Nephron (organoid): ENCODE measurements around the gene CTNNA3.

Source experiments
- H3K27ac Mint-ChIP-seq, 3 experiments: 2 replicates each; pipeline ENCODE4 v1.8.0; 2020; ENCODE audit warnings: mixed read lengths in 3 of 3, mild to moderate bottlenecking in 2 of 3, moderate library complexity in 1 of 3
- H3K27me3 Mint-ChIP-seq: 2 replicates; pipeline ENCODE4 v1.8.0; 2021; ENCODE audit warnings: low read depth, mild to moderate bottlenecking, moderate library complexity, mixed read lengths
- H3K36me3 Mint-ChIP-seq: 2 replicates; pipeline ENCODE4 v1.8.0; 2020; ENCODE audit warnings: low read depth, mixed read lengths
- H3K4me1 Mint-ChIP-seq: 2 replicates; pipeline ENCODE4 v1.8.0; 2020; ENCODE audit warnings: mixed read lengths
- H3K4me3 Mint-ChIP-seq, 3 experiments: 2 replicates each; pipeline ENCODE4 v1.8.0; 2020; ENCODE audit warnings: mild to moderate bottlenecking in 3 of 3, mixed read lengths in 3 of 3, moderate library complexity in 2 of 3
- H3K9me3 Mint-ChIP-seq: 2 replicates; pipeline ENCODE4 v1.8.0; 2020; ENCODE audit warnings: mixed read lengths
- TF ChIP-seq, protein P1 (sequence below), 3 experiments: fragments of 200-600 bp; sonication (generic); IDR thresholded peaks; one replicate each; pipeline ENCODE4 v1.5.0; 2021; ENCODE audit warnings: antibody characterized with exemption in 3 of 3; ENCODE audit not compliant: unreplicated experiment in 3 of 3

The CTNNA3 gene

DNA sequence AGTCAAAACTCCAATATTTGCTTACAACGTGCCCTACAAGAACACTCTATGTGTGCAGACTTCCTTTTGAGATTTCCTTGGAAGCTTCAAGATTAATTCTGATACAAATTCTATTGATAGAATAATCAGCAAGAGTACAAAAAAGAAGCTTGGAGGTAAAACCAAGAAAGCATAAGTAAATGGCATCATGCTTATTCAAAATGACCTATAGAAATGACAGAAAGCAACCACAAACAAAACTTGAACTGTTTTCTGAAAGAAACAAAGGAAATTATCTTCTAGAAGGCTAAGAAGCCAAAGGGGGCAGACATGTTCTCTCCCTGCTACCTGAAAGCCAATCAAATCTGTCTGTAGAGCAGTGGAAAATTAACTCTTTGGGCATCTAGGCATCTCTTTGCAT, 73.0 kb downstream of the CTNNA3 start:
- H3K36me3 Mint-ChIP-seq: no peaks in the 10 kb centered on the region
- TF ChIP-seq, protein P1, sequence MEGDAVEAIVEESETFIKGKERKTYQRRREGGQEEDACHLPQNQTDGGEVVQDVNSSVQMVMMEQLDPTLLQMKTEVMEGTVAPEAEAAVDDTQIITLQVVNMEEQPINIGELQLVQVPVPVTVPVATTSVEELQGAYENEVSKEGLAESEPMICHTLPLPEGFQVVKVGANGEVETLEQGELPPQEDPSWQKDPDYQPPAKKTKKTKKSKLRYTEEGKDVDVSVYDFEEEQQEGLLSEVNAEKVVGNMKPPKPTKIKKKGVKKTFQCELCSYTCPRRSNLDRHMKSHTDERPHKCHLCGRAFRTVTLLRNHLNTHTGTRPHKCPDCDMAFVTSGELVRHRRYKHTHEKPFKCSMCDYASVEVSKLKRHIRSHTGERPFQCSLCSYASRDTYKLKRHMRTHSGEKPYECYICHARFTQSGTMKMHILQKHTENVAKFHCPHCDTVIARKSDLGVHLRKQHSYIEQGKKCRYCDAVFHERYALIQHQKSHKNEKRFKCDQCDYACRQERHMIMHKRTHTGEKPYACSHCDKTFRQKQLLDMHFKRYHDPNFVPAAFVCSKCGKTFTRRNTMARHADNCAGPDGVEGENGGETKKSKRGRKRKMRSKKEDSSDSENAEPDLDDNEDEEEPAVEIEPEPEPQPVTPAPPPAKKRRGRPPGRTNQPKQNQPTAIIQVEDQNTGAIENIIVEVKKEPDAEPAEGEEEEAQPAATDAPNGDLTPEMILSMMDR (IDR thresholded peaks at IDR 0.05; ENCODE audit: unreplicated experiment in 3 of 3): no peak
- H3K27ac Mint-ChIP-seq: no peak overlapping the region
- H3K27me3 Mint-ChIP-seq: peaks cover 10% of the 10 kb centered on the region
- no peak overlapping the region for H3K4me3 Mint-ChIP-seq
- peaks cover 2% of the 10 kb centered on the region for H3K9me3 Mint-ChIP-seq
- H3K4me1 Mint-ChIP-seq: peaks cover 10% of the 10 kb centered on the region

DNA sequence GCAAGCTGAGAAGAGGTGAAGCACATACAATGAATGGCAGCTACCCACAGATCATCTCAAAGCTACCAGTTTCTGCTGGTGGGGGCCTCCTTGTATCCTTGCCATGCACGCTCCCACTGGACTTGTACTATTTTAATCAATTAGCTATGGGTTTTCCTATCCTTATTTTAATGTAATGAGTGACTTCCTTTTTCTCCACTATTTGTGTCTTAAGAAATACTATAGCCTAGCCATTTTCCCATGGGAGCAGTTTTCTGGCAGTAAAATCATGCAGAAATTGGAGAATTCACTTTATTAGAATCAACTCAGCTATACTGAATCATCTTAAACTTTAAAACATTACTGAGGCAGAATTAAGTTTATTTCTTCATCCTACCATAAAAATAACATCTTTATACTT, 73.5 kb downstream of the CTNNA3 start:
- peaks cover 2% of the 10 kb centered on the region for H3K9me3 Mint-ChIP-seq
- peaks cover 10% of the 10 kb centered on the region for H3K4me1 Mint-ChIP-seq
- H3K36me3 Mint-ChIP-seq: no peaks in the 10 kb centered on the region
- no peak overlapping the region for H3K4me3 Mint-ChIP-seq
- no peak overlapping the region for H3K27ac Mint-ChIP-seq
- TF ChIP-seq, protein P1 (IDR thresholded peaks at IDR 0.05; ENCODE audit: unreplicated experiment in 3 of 3): no peak
- peaks cover 10% of the 10 kb centered on the region for H3K27me3 Mint-ChIP-seq

DNA sequence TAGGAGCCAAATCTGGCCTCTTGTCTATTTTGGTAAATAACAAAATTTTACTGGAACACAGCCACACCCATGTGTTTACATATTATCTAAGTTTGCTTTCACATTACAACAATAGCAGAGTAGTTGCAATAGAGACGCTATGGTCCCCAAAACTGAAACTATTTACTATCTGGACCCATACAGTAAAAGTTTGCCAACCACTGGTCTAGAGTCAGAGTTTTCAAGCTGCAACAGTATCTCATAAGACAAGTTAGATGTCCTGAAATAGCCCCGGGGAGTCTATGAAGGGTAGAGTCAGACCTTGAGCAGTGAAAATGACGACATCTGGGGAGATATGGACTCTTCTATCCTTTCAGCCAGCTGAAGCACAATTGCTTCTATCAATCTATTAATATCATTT, 74.2 kb downstream of the CTNNA3 start:
- Mint-ChIP-seq H3K36me3 (no peaks in the 10 kb centered on the region), H3K27ac (no peak overlapping the region), H3K4me1 (peaks cover 10% of the 10 kb centered on the region), H3K27me3 (peaks cover 10% of the 10 kb centered on the region), H3K4me3 (no peak overlapping the region), H3K9me3 (no peaks in the 10 kb centered on the region)
- TF ChIP-seq, protein P1 (IDR thresholded peaks at IDR 0.05; ENCODE audit: unreplicated experiment in 3 of 3): no peak

DNA sequence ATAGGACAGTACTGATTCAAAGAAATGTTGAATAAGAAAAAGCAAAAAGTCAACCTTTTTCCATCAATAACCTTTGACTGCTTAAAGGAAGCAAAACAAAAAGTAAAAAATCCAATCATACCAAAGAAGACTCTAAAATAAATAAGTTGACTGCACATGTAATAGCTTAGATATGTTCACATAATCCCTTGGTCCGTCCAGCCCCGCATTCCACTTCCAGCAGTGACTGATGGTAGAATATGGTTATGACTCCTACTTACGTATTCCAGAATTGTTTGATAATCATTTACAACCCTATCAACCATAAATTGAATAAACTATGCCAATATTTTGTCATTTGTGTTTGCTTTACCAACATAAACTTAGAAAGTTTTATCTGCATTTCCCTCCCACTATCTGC, 77.9 kb downstream of the CTNNA3 start:
- H3K4me3 Mint-ChIP-seq: no peak overlapping the region
- TF ChIP-seq, protein P1 (IDR thresholded peaks at IDR 0.05; ENCODE audit: unreplicated experiment in 3 of 3): no peak
- H3K27ac Mint-ChIP-seq: no peak overlapping the region
- H3K36me3 Mint-ChIP-seq: no peaks in the 10 kb centered on the region
- H3K9me3 Mint-ChIP-seq: no peaks in the 10 kb centered on the region
- H3K27me3 Mint-ChIP-seq: peaks cover 5% of the 10 kb centered on the region
- peaks cover 10% of the 10 kb centered on the region for H3K4me1 Mint-ChIP-seq

DNA sequence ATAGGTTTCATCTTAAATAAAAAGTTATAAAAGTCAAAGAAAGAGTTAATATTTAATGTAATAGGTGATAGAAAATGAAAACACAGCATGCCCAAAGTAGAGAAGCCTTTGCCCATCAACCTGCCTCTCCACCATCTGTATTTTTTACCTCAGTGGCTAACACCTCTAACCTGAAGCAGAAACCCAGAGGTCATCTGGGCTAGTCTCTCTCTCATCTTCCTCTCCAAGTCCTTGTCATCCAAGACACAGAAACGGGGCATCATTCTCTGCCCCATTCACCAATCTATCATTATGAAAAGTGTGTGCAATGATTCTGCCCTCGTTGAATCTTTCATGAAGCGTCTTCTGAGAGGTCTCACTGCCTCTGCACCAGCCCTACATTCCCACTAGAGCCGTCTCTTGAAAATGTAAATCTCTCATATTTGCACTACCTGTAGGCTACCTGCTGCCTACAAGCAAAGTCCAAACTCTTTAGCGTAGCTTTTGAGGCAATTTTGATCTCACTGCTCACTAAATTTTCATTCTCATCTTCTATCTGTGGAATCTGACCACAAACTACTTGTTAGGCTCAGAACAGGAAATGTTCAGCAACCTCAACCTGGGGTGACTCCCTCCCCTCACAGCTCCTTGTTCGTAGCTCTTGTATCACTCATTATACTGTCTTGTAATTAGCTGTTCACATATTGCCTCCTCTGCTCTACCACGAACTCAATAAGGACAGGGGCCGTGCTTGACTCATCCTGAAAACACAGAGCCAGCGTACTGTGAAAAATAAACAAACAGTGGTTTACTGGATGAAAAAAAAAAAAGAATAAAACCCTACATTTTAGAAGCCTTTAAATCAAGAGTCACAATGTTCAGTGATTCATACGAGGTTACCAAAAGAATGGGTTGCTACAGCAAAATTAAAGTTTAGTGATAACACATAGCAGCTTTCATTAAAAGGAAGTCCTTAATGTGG, 83.1 kb downstream of the CTNNA3 start:
- H3K36me3 Mint-ChIP-seq: no peaks in the 10 kb centered on the region
- TF ChIP-seq, protein P1 (IDR thresholded peaks at IDR 0.05; ENCODE audit: unreplicated experiment in 3 of 3): no peak
- peaks cover 7% of the 10 kb centered on the region for H3K4me1 Mint-ChIP-seq
- no peaks in the 10 kb centered on the region for H3K9me3 Mint-ChIP-seq
- no peak overlapping the region for H3K27ac Mint-ChIP-seq
- H3K27me3 Mint-ChIP-seq: peaks cover 9% of the 10 kb centered on the region
- no peak overlapping the region for H3K4me3 Mint-ChIP-seq

DNA sequence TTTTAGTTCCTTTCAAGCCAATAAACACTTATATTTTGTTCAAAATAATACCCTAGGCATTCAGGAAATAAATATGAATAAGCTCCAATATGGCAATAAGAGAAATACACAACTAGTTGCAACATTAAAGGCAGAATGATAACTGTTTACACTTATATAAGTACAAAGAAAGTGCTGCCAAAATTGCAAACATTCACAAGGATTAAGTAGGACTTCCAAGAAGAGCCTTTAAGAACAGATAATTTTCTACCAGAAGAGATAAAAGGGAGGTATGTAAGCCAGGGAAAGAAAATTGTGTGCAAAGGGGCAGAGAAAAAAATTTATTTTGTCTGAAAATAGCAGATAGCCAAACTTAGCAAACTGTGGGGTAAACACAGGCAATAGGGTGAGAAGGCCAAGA, 83.8 kb downstream of the CTNNA3 start:
- Mint-ChIP-seq H3K4me3 (no peak overlapping the region), H3K27me3 (peaks cover 9% of the 10 kb centered on the region), H3K9me3 (no peaks in the 10 kb centered on the region), H3K36me3 (no peaks in the 10 kb centered on the region), H3K27ac (no peak overlapping the region), H3K4me1 (peaks cover 9% of the 10 kb centered on the region)
- TF ChIP-seq, protein P1 (IDR thresholded peaks at IDR 0.05; ENCODE audit: unreplicated experiment in 3 of 3): no peak
